Neural progenitor cell (in vitro differentiated cells): ENCODE data around the gene TMEM106B. TPM values are rescaled to one million over a fixed set of nuclear protein-coding genes. Genes with fewer than 3 reads are reported as not detected.

Experiments
- DNase-seq: peaks from one replicate; pipeline ENCODE4 v3.0.0-alpha.2; 2016; ENCODE audit warnings: low spot score
- H2AFZ ChIP-seq: fragments of 200-600 bp; sonication (generic); replicated peaks from 2 replicates; pipeline ENCODE4 v1.6.1; 2016; ENCODE audit warnings: antibody characterized with exemption
- H3F3A ChIP-seq: fragments of 200-600 bp; sonication (generic); 2 replicates; pipeline ENCODE4 v1.6.1; 2016; ENCODE audit warnings: antibody characterized with exemption, low read depth
- H3K27ac ChIP-seq: fragments of 200-600 bp; sonication (generic); 2 replicates; pipeline ENCODE4 v1.5.1; 2016; ENCODE audit warnings: mild to moderate bottlenecking
- H3K27me3 ChIP-seq: fragments of 200-600 bp; sonication (generic); 2 replicates; pipeline ENCODE4 v1.6.1; 2016; ENCODE audit warnings: mild to moderate bottlenecking, moderate library complexity
- H3K36me3 ChIP-seq: fragments of 200-600 bp; sonication (generic); 2 replicates; pipeline ENCODE4 v1.5.1; 2016
- H3K4me1 ChIP-seq: fragments of 200-600 bp; sonication (generic); 2 replicates; pipeline ENCODE4 v1.6.1; 2016; ENCODE audit warnings: mixed run types
- H3K4me2 ChIP-seq: fragments of 200-600 bp; sonication (generic); 2 replicates; pipeline ENCODE4 v1.6.1; 2016
- H3K4me3 ChIP-seq: fragments of 200-600 bp; sonication (generic); 2 replicates; pipeline ENCODE4 v1.5.1; 2016
- H3K79me2 ChIP-seq: fragments of 200-600 bp; sonication (generic); 2 replicates; pipeline ENCODE4 v1.6.1; 2016; ENCODE audit warnings: low read depth
- H3K9ac ChIP-seq: fragments of 200-600 bp; sonication (generic); 2 replicates; pipeline ENCODE4 v1.6.1; 2016
- H3K9me3 ChIP-seq: fragments of 200-600 bp; sonication (generic); 2 replicates; pipeline ENCODE4 v1.5.1; 2016; ENCODE audit warnings: low read depth
- H4K20me1 ChIP-seq: fragments of 200-600 bp; sonication (generic); 2 replicates; pipeline ENCODE4 v1.6.1; 2016; ENCODE audit warnings: low read depth
- H3K27ac Mint-ChIP-seq: 3 replicates; pipeline ENCODE4 v1.8.0; 2021; ENCODE audit warnings: mixed read lengths
- H3K27me3 Mint-ChIP-seq: 2 replicates; pipeline ENCODE4 v1.8.0; 2022; ENCODE audit warnings: low read depth, mild to moderate bottlenecking, inconsistent platforms, moderate library complexity, mixed read lengths; ENCODE audit not compliant: insufficient read depth
- H3K36me3 Mint-ChIP-seq: 3 replicates; pipeline ENCODE4 v1.8.0; 2021; ENCODE audit warnings: mixed read lengths
- H3K4me1 Mint-ChIP-seq: 3 replicates; pipeline ENCODE4 v1.8.0; 2021; ENCODE audit warnings: mixed read lengths
- H3K4me3 Mint-ChIP-seq: 3 replicates; pipeline ENCODE4 v1.8.0; 2021; ENCODE audit warnings: mild to moderate bottlenecking, moderate library complexity, mixed read lengths
- H3K9me3 Mint-ChIP-seq: 3 replicates; pipeline ENCODE4 v1.8.0; 2020; ENCODE audit warnings: mixed read lengths
- EZH2 ChIP-seq: fragments of 200-600 bp; sonication (generic); IDR thresholded peaks from 2 replicates; pipeline ENCODE4 v1.6.1; 2017; ENCODE audit warnings: antibody characterized with exemption, mild to moderate bottlenecking, moderate library complexity
- EZH2phosphoT487 ChIP-seq: fragments of 200-600 bp; sonication (generic); IDR thresholded peaks from 2 replicates; pipeline ENCODE4 v1.6.1; 2017; ENCODE audit warnings: antibody characterized with exemption
- total RNA-seq: library from RNA; depleted of rRNA; stranded (reverse); fragments of >200 nt; gene quantifications from 2 replicates; pipeline ENCODE4 v1.2.3, GENCODE V29; 2015; ENCODE audit warnings: low replicate concordance
- TF ChIP-seq, protein P1 (sequence below): fragments of 200-600 bp; sonication (generic); IDR thresholded peaks from 2 replicates; pipeline ENCODE4 v1.5.1; 2017; ENCODE audit warnings: antibody characterized with exemption, mild to moderate bottlenecking

The TMEM106B gene
- total RNA-seq, 1 donor from 2014 or later: 96.5 TPM

GRCh38 chr7:12267542-12267941, 56.4 kb downstream of the TMEM106B start:
- Histone ChIP-seq H3K4me1 (no peaks in the 10 kb centered on the region), H3K27ac (no peak overlapping the region), H3K36me3 (no peaks in the 10 kb centered on the region), H4K20me1 (no peaks in the 10 kb centered on the region), H3K9me3 (no peaks in the 10 kb centered on the region), H3K4me2 (no peak overlapping the region), H3F3A (no peaks in the 10 kb centered on the region), H3K9ac (no peak overlapping the region), H2AFZ (no peak overlapping the region), H3K4me3 (no peak overlapping the region), H3K27me3 (no peaks in the 10 kb centered on the region), H3K79me2 (no peaks in the 10 kb centered on the region)
- DNase-seq: no peak
- Mint-ChIP-seq H3K4me3 (no peak overlapping the region), H3K27ac (no peak overlapping the region), H3K27me3 (no peaks in the 10 kb centered on the region), H3K4me1 (no peaks in the 10 kb centered on the region), H3K36me3 (no peaks in the 10 kb centered on the region), H3K9me3 (no peaks in the 10 kb centered on the region)
- TF ChIP-seq, protein P1, sequence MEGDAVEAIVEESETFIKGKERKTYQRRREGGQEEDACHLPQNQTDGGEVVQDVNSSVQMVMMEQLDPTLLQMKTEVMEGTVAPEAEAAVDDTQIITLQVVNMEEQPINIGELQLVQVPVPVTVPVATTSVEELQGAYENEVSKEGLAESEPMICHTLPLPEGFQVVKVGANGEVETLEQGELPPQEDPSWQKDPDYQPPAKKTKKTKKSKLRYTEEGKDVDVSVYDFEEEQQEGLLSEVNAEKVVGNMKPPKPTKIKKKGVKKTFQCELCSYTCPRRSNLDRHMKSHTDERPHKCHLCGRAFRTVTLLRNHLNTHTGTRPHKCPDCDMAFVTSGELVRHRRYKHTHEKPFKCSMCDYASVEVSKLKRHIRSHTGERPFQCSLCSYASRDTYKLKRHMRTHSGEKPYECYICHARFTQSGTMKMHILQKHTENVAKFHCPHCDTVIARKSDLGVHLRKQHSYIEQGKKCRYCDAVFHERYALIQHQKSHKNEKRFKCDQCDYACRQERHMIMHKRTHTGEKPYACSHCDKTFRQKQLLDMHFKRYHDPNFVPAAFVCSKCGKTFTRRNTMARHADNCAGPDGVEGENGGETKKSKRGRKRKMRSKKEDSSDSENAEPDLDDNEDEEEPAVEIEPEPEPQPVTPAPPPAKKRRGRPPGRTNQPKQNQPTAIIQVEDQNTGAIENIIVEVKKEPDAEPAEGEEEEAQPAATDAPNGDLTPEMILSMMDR: no peak
- TF ChIP-seq EZH2phosphoT487 (no peak), EZH2 (no peak)

GRCh38 chr7:12269100-12269895, 58.2 kb downstream of the TMEM106B start:
- Histone ChIP-seq H3K9ac (no peak overlapping the region), H3F3A (no peaks in the 10 kb centered on the region), H3K27me3 (no peaks in the 10 kb centered on the region), H3K27ac (no peak overlapping the region), H4K20me1 (no peaks in the 10 kb centered on the region), H2AFZ (no peak overlapping the region), H3K4me1 (no peaks in the 10 kb centered on the region), H3K36me3 (no peaks in the 10 kb centered on the region), H3K4me3 (no peak overlapping the region), H3K9me3 (no peaks in the 10 kb centered on the region), H3K4me2 (no peak overlapping the region), H3K79me2 (no peaks in the 10 kb centered on the region)
- H3K4me3 Mint-ChIP-seq: no peak overlapping the region
- no peak overlapping the region for H3K27ac Mint-ChIP-seq
- no peaks in the 10 kb centered on the region for H3K9me3 Mint-ChIP-seq
- no peaks in the 10 kb centered on the region for H3K36me3 Mint-ChIP-seq
- TF ChIP-seq EZH2 (no peak), EZH2phosphoT487 (no peak)
- TF ChIP-seq, protein P1: no peak
- no peaks in the 10 kb centered on the region for H3K27me3 Mint-ChIP-seq
- no peaks in the 10 kb centered on the region for H3K4me1 Mint-ChIP-seq
- no peak for DNase-seq

DNA sequence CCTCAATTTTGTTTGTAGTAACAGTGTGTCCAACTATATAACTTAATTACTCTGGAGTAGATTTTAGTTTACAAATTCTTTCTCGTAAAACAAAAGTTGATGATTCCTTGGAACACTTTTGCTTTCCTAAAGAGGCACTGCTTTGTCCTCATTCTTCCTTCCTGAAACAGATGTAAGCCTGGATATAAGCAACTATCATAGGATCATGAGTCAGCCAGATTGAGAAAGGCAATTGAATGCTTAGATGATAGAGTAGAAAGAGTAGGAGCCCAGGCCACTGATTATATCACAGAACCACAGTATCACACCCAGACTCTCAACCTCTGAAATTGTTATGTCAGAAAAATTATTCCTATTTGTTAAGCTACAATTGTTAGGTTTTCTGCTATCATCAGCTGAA, 69.9 kb downstream of the TMEM106B start:
- no peak overlapping the region for H3K4me2 ChIP-seq
- TF ChIP-seq, protein P1: no peak
- no peak for TF ChIP-seq EZH2
- TF ChIP-seq EZH2phosphoT487: no peak
- no peaks in the 10 kb centered on the region for H3K36me3 ChIP-seq
- H3K9me3 Mint-ChIP-seq: peaks cover 2% of the 10 kb centered on the region
- H4K20me1 ChIP-seq: no peaks in the 10 kb centered on the region
- H3K36me3 Mint-ChIP-seq: no peaks in the 10 kb centered on the region
- no peak overlapping the region for H2AFZ ChIP-seq
- no peaks in the 10 kb centered on the region for H3K79me2 ChIP-seq
- H3K4me3 Mint-ChIP-seq: no peak overlapping the region
- H3K4me1 ChIP-seq: peaks cover 4% of the 10 kb centered on the region
- H3K27ac Mint-ChIP-seq: no peak overlapping the region
- no peak for DNase-seq
- H3K27ac ChIP-seq: no peak overlapping the region
- no peaks in the 10 kb centered on the region for H3K4me1 Mint-ChIP-seq
- no peaks in the 10 kb centered on the region for H3K27me3 ChIP-seq
- no peaks in the 10 kb centered on the region for H3F3A ChIP-seq
- no peak overlapping the region for H3K4me3 ChIP-seq
- no peaks in the 10 kb centered on the region for H3K27me3 Mint-ChIP-seq
- H3K9me3 ChIP-seq: no peaks in the 10 kb centered on the region
- no peak overlapping the region for H3K9ac ChIP-seq
